ENCODE results near the gene NADSYN1. TPM values are rescaled to one million over a fixed set of nuclear protein-coding genes. Genes with fewer than 3 reads are reported as not detected.
"Not testable (repeated sequence)": the region's sequence is repeated elsewhere in the genome, so short reads cannot be mapped to it uniquely, and the experiment has no call there.

NADSYN1 gene
- total and polyA plus RNA-seq, 2 of the 13 experiments (the other 11 are each of a cell fraction or from before 2014, with no cell fraction given) = 35.7 to 51.5 TPM

- H4K20me1 ChIP-seq (ENCODE audit: insufficient read depth, low read length); H3K9ac ChIP-seq (ENCODE audit: insufficient read depth, low read depth, low read length); in situ Hi-C loops (cut with HindIII; ENCODE audit: extremely low pct_ligation_motif_present, low pct_unique_long_range_greater_than_20kb); FAIRE-seq; H3K9me3 ChIP-seq (ENCODE audit: low read length); H3K36me3 ChIP-seq (replicated peaks in 1 of 2; ENCODE audit: control insufficient read depth in 1 of 2, insufficient read depth in 2 of 2, low read length in 2 of 2); POLR2A ChIA-PET; CTCF ChIA-PET (ENCODE audit: low intra/inter-chr PET ratio, low total read pairs); DNase-seq (ENCODE audit: low spot score); ATAC-seq; H3K79me2 ChIP-seq (ENCODE audit: insufficient read depth, low read length); H3K4me2 ChIP-seq (ENCODE audit: low read depth, low read length); H3K4me3 ChIP-seq (replicated peaks in 1 of 3; ENCODE audit: insufficient read depth in 1 of 3, low read depth in 2 of 3, low read length in 3 of 3); H3K27ac ChIP-seq (ENCODE audit: extremely low read length, insufficient read depth, low read length); intact Hi-C loops (cut with micrococcal nuclease; ENCODE audit: unreplicated experiment); H2AFZ ChIP-seq (ENCODE audit: low read length); BruUV-seq (replicated peaks); H3K27me3 ChIP-seq (ENCODE audit: control insufficient read depth in 1 of 2, insufficient read depth in 2 of 2, low read length in 2 of 2): not testable (repeated sequence)
- peaks cover 95% of the 10 kb centered on the region for H3K4me1 ChIP-seq (ENCODE audit: insufficient read depth, low read length)
- WGBS (ENCODE audit: low lambda C conversion rate) = 80% methylated on average over 9 of the region's 9 CpGs
- peak; percentile 83 for TF ChIP-seq ZNF430 (CRISPR knock-in tag; IDR thresholded peaks at IDR 0.05)
Measured at GRCh38 chr11:71540521-71541304, 87.7 kb downstream of the NADSYN1 start.

- Histone ChIP-seq H3K4me2 (ENCODE audit: low read depth, low read length) (no peak overlapping the region), H3K36me3 (replicated peaks in 1 of 2; ENCODE audit: control insufficient read depth in 1 of 2, insufficient read depth in 2 of 2, low read length in 2 of 2) (no peaks in the 10 kb centered on the region), H3K9me3 (ENCODE audit: low read length) (no peaks in the 10 kb centered on the region), H4K20me1 (ENCODE audit: insufficient read depth, low read length) (no peaks in the 10 kb centered on the region), H3K79me2 (ENCODE audit: insufficient read depth, low read length) (no peaks in the 10 kb centered on the region), H3K4me1 (ENCODE audit: insufficient read depth, low read length) (peaks cover 95% of the 10 kb centered on the region), H2AFZ (ENCODE audit: low read length) (no peak overlapping the region), H3K27me3 (ENCODE audit: control insufficient read depth in 1 of 2, insufficient read depth in 2 of 2, low read length in 2 of 2) (no peaks in the 10 kb centered on the region), H3K4me3 (replicated peaks in 1 of 3; ENCODE audit: insufficient read depth in 1 of 3, low read depth in 2 of 3, low read length in 3 of 3) (no peak overlapping the region), H3K9ac (ENCODE audit: insufficient read depth, low read depth, low read length) (no peak overlapping the region), H3K27ac (ENCODE audit: extremely low read length, insufficient read depth, low read length) (no peak overlapping the region)
- DNase-seq (ENCODE audit: low spot score) = no peak
- no peak for ATAC-seq
- no TSS peak for BruUV-seq (replicated peaks)
- no peak for FAIRE-seq
- TF ChIP-seq, protein P1, sequence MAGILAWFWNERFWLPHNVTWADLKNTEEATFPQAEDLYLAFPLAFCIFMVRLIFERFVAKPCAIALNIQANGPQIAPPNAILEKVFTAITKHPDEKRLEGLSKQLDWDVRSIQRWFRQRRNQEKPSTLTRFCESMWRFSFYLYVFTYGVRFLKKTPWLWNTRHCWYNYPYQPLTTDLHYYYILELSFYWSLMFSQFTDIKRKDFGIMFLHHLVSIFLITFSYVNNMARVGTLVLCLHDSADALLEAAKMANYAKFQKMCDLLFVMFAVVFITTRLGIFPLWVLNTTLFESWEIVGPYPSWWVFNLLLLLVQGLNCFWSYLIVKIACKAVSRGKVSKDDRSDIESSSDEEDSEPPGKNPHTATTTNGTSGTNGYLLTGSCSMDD (CRISPR knock-in tag; IDR thresholded peaks at IDR 0.05) = no peak
- 0 out of 2 replicates have a peak, but pooled peaks have one; percentile 19 for TF ChIP-seq ZNF501 (CRISPR knock-in tag; IDR thresholded peaks at IDR 0.05)
- ChIA-PET POLR2A (interaction anchor here (1.9 kb wide), 1 partner anchor 8 kb away, joined by 7 read pairs; no protein-coding TSS in a partner anchor), CTCF (ENCODE audit: low intra/inter-chr PET ratio, low total read pairs) (no interaction called here)
- in situ Hi-C loops (cut with HindIII; ENCODE audit: extremely low pct_ligation_motif_present, low pct_unique_long_range_greater_than_20kb) = no loop called here
- 83% methylated on average over 7 of the region's 7 CpGs for WGBS (ENCODE audit: low lambda C conversion rate)
- intact Hi-C loops (cut with micrococcal nuclease; ENCODE audit: unreplicated experiment) = no loop called here
Measured at GRCh38 chr11:71542382-71542781, 89.4 kb downstream of the NADSYN1 start.
